Measurements from ENCODE around the gene PSMD11.
A peak's percentile ranks its signal among the peaks of the same experiment; 100 is the strongest.

The PSMD11 gene

DNA sequence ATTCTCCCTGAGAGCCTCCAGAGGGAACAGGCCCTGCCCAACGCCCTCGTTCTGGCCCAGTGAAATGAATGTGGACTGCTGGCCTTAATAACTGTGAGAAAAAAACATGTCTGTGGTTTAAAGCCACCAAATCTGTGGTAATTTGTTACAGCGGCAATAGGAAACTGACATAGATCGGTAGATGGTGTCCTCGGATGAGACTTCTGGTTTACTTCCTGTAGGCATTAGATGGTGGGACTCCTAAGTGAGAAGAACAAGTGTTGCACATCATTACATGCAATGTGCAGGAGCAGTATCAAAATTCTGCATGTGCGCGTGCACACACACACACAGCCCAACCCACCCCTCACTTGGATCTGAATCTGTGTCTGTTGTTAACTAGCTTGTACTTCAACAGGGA is 84.5 kb downstream of the PSMD11 start:
- H3K4me3 Mint-ChIP-seq = peak overlapping the region; percentile 33 to 54
- H3K9me3 Mint-ChIP-seq = no peaks in the 10 kb centered on the region
- peak overlapping the region; percentile 77 to 86 for H3K27ac Mint-ChIP-seq
- ATAC-seq (replicated peaks) (peak; percentile 74), DNase-seq (peak in 1 of 3 experiments; percentile 21)
- peaks cover 4% of the 10 kb centered on the region for H3K36me3 Mint-ChIP-seq (ENCODE audit: insufficient read depth)
- H3K4me1 Mint-ChIP-seq (ENCODE audit: low read depth in 2 of 2) = peaks cover 17 to 32% of the 10 kb centered on the region in 2 donors
- H3K27me3 Mint-ChIP-seq = no peaks in the 10 kb centered on the region

DNA sequence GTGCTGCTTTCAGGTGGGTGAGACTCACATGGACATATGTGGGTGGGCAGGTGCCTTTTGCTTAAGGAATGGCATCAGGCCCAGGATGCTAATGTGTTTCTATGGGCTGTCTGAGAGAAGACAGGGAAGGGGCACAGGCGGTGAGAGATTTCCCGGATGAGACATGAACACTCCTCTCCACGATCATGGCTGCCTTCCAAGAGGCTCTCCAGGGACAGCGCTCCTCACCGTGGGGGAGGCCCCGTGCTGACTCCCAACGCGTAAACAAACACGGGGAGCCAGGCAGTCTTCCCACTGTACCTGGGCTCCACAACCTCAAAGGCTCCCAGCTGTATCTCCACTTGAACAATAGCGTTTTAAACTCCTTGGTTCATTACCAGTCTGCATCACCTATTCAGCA is 85.3 kb downstream of the PSMD11 start:
- ATAC-seq (replicated peaks) (no peak), DNase-seq (no peak)
- Mint-ChIP-seq H3K36me3 (ENCODE audit: insufficient read depth) (peaks cover 4% of the 10 kb centered on the region), H3K4me1 (ENCODE audit: low read depth in 2 of 2) (peaks cover 15 to 28% of the 10 kb centered on the region in 2 donors), H3K27me3 (no peaks in the 10 kb centered on the region), H3K27ac (peak overlapping the region; percentile 77 to 86), H3K9me3 (no peaks in the 10 kb centered on the region), H3K4me3 (no peak overlapping the region)
